Measurements from ENCODE around the gene GID8.

DNA sequence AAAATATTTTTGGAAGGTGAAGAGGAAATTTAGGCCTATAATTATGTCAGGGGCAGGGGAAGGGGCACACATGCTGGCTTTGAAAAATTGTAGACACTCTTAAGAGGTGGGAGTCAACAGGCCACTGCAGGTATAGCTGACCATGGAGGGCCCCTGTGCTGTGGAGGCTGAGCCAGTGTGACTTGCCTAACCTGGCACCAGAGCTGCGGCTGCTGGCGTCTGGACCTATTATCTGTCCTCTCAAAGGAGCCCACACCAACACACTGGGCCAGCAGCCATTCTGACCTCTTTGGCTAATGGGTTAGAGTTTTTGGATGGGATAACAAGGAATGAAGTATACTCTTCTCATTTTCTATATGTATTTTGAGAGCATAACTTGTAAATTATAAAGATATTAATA is 4.5 kb downstream of the GID8 start:
- no peak for TF ChIP-seq EP300 (IDR thresholded peaks at IDR 0.05)
- TF ChIP-seq POLR2AphosphoS5 (IDR thresholded peaks at IDR 0.05), result no peak
- TF ChIP-seq, protein P1, sequence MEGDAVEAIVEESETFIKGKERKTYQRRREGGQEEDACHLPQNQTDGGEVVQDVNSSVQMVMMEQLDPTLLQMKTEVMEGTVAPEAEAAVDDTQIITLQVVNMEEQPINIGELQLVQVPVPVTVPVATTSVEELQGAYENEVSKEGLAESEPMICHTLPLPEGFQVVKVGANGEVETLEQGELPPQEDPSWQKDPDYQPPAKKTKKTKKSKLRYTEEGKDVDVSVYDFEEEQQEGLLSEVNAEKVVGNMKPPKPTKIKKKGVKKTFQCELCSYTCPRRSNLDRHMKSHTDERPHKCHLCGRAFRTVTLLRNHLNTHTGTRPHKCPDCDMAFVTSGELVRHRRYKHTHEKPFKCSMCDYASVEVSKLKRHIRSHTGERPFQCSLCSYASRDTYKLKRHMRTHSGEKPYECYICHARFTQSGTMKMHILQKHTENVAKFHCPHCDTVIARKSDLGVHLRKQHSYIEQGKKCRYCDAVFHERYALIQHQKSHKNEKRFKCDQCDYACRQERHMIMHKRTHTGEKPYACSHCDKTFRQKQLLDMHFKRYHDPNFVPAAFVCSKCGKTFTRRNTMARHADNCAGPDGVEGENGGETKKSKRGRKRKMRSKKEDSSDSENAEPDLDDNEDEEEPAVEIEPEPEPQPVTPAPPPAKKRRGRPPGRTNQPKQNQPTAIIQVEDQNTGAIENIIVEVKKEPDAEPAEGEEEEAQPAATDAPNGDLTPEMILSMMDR (IDR thresholded peaks at IDR 0.05), result no peak
